ENCODE measurements around the gene KCNJ9.

KCNJ9 gene

GRCh38 chr1:160127381-160127780 lies 46.0 kb downstream of the KCNJ9 start:
- no peak for TF ChIP-seq CTCF (conservative IDR thresholded peaks at IDR 0.05; ENCODE audit: low read depth, low read length)
- H3K4me3 ChIP-seq (ENCODE audit: low read depth, low read length): no peak overlapping the region
- DNase-seq (ENCODE audit: low read depth): no peak

- DNase-seq (ENCODE audit: low read depth): peak; percentile 74
- TF ChIP-seq CTCF (conservative IDR thresholded peaks at IDR 0.05; ENCODE audit: low read depth, low read length): no peak
Measured at GRCh38 chr1:160127865-160128523, 46.7 kb downstream of the KCNJ9 start.

GRCh38 chr1:160128636-160129035 lies 47.3 kb downstream of the KCNJ9 start:
- no peak overlapping the region for H3K4me3 ChIP-seq (ENCODE audit: low read depth, low read length)
- no peak for TF ChIP-seq CTCF (conservative IDR thresholded peaks at IDR 0.05; ENCODE audit: low read depth, low read length)
- no peak for DNase-seq (ENCODE audit: low read depth)

More at GRCh38 chr1:160127865-160128523, 46.7 kb downstream of the KCNJ9 start:
- H3K4me3 ChIP-seq (ENCODE audit: low read depth, low read length): no peak overlapping the region

- TF ChIP-seq CTCF (conservative IDR thresholded peaks at IDR 0.05; ENCODE audit: low read depth, low read length): no peak
- DNase-seq (ENCODE audit: low read depth): peak; percentile 52
- H3K4me3 ChIP-seq (ENCODE audit: low read depth, low read length): no peak overlapping the region
Measured at GRCh38 chr1:160129046-160129445, 47.7 kb downstream of the KCNJ9 start.

- no peak for TF ChIP-seq CTCF (conservative IDR thresholded peaks at IDR 0.05; ENCODE audit: low read depth, low read length)
- H3K4me3 ChIP-seq (ENCODE audit: low read depth, low read length): no peak overlapping the region
- no peak for DNase-seq (ENCODE audit: low read depth)
Measured at GRCh38 chr1:160129558-160129957, 48.2 kb downstream of the KCNJ9 start.

GRCh38 chr1:160129966-160130365 lies 48.6 kb downstream of the KCNJ9 start:
- no peak overlapping the region for H3K4me3 ChIP-seq (ENCODE audit: low read depth, low read length)

More at GRCh38 chr1:160129966-160130365, 48.6 kb downstream of the KCNJ9 start:
- no peak for DNase-seq (ENCODE audit: low read depth)
- no peak for TF ChIP-seq CTCF (conservative IDR thresholded peaks at IDR 0.05; ENCODE audit: low read depth, low read length)
